Measurements from ENCODE around the gene MET. TPM values are rescaled to one million over a fixed set of nuclear protein-coding genes. Genes with fewer than 3 reads are reported as not detected.

The MET gene
- total and polyA plus RNA-seq, 10 of the 15 experiments (the other 5 are each of a cell fraction or from before 2014, with no cell fraction given) = 0.01 to 0.21 TPM; not detected in 8

- TF ChIP-seq NKRF (conservative IDR thresholded peaks at IDR 0.05) (no peak), STAT3 (IDR thresholded peaks at IDR 0.05; ENCODE audit: low read depth, low read length) (no peak), MYC (IDR thresholded peaks at IDR 0.05; ENCODE audit: insufficient read depth, insufficient read length, insufficient replicate concordance, low read length, severe bottlenecking) (no peak), CEBPZ (IDR thresholded peaks at IDR 0.05; ENCODE audit: low read depth, low read length) (no peak), PBX3 (IDR thresholded peaks at IDR 0.05; ENCODE audit: insufficient replicate concordance, low read depth, low read length) (peak; percentile 66), ZNF24 (IDR thresholded peaks at IDR 0.05) (no peak), KLF5 (IDR thresholded peaks at IDR 0.05; ENCODE audit: partially characterized antibody) (no peak), ZNF384 (IDR thresholded peaks at IDR 0.05; ENCODE audit: borderline replicate concordance, low read depth, low read length) (no peak), WRNIP1 (IDR thresholded peaks at IDR 0.05; ENCODE audit: borderline replicate concordance, low read depth, low read length) (no peak), TCF3 (IDR thresholded peaks at IDR 0.05; ENCODE audit: borderline replicate concordance, insufficient read depth, low read depth, low read length) (0 out of 2 replicates have a peak, but pooled peaks have one; percentile 6), ZNF274 (IDR thresholded peaks at IDR 0.05; ENCODE audit: insufficient read depth, insufficient read length) (no peak), TARDBP (IDR thresholded peaks at IDR 0.05; ENCODE audit: borderline replicate concordance) (no peak), CBX5 (IDR thresholded peaks at IDR 0.05; ENCODE audit: low read depth) (no peak), EZH2 (IDR thresholded peaks at IDR 0.05; ENCODE audit: borderline replicate concordance, control insufficient read depth, low read depth, low read length) (no peak), ZNF217 (IDR thresholded peaks at IDR 0.05) (no peak), CHD2 (IDR thresholded peaks at IDR 0.05; ENCODE audit: borderline replicate concordance, low read depth, low read length) (no peak), NFYB (IDR thresholded peaks at IDR 0.05; ENCODE audit: insufficient read depth, low read depth, low read length) (no peak), CHD4 (IDR thresholded peaks at IDR 0.05) (no peak), RAD51 (IDR thresholded peaks at IDR 0.05) (no peak)
- TF ChIP-seq, protein P1, sequence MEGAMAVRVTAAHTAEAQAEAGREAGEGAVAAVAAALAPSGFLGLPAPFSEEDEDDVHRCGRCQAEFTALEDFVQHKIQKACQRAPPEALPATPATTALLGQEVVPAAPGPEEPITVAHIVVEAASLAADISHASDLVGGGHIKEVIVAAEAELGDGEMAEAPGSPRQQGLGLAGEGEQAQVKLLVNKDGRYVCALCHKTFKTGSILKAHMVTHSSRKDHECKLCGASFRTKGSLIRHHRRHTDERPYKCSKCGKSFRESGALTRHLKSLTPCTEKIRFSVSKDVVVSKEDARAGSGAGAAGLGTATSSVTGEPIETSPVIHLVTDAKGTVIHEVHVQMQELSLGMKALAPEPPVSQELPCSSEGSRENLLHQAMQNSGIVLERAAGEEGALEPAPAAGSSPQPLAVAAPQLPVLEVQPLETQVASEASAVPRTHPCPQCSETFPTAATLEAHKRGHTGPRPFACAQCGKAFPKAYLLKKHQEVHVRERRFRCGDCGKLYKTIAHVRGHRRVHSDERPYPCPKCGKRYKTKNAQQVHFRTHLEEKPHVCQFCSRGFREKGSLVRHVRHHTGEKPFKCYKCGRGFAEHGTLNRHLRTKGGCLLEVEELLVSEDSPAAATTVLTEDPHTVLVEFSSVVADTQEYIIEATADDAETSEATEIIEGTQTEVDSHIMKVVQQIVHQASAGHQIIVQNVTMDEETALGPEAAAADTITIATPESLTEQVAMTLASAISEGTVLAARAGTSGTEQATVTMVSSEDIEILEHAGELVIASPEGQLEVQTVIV (IDR thresholded peaks at IDR 0.05; ENCODE audit: borderline replicate concordance, partially characterized antibody) = no peak
Measured at GRCh38 chr7:116633131-116633988, 38.6 kb upstream of the MET start (continued).
